Tibial nerve (tissue), 4 donors: ENCODE results near the gene FAM78A.

Experiments
- EP300 ChIP-seq, 2 donors: sonication (generic); formaldehyde crosslinking; IDR thresholded peaks; one replicate each; pipeline ENCODE4 v1.6.1; 2017; ENCODE audit warnings: antibody characterized with exemption in 2 of 2, mild to moderate bottlenecking in 1 of 2
- POLR2A ChIP-seq, 2 donors: fragments of 450-650 bp; IDR thresholded peaks; one replicate each; pipeline ENCODE4 v1.6.1; 2017; ENCODE audit warnings: antibody characterized with exemption in 2 of 2, mild to moderate bottlenecking in 2 of 2, moderate library complexity in 2 of 2
- TF ChIP-seq, protein P1 (sequence below), 5 experiments: fragments of 200-600 bp in 3 of 5; fragments of 450-650 bp in 2 of 5; sonication (generic) in 3 of 5; IDR thresholded peaks; one replicate each; pipeline ENCODE4 v1.5.1; 2016 to 2019; ENCODE audit warnings: antibody characterized with exemption in 5 of 5, mild to moderate bottlenecking in 3 of 5, moderate library complexity in 2 of 5

DNA sequence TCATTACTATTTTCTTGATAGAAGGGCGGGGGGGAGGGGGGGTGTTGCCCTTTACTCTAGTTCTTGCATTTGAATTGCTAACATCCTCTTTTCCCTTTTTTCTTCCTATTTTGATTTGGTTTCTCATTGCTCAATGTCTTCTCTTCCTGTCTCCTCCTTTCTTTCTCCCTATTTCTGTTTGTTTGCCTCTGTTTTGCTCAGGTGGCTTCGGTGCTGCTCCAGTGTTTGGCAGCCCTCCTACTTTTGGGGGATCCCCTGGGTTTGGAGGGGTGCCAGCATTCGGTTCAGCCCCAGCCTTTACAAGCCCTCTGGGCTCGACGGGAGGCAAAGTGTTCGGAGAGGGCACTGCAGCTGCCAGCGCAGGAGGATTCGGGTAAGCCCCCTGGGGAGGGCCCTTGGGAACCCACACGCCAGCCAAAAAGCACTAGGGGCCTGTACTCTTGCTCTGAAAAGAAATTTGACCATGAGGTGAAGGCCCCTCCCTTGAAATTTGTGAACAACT lies 48.3 kb downstream of the FAM78A start:
- TF ChIP-seq, protein P1, sequence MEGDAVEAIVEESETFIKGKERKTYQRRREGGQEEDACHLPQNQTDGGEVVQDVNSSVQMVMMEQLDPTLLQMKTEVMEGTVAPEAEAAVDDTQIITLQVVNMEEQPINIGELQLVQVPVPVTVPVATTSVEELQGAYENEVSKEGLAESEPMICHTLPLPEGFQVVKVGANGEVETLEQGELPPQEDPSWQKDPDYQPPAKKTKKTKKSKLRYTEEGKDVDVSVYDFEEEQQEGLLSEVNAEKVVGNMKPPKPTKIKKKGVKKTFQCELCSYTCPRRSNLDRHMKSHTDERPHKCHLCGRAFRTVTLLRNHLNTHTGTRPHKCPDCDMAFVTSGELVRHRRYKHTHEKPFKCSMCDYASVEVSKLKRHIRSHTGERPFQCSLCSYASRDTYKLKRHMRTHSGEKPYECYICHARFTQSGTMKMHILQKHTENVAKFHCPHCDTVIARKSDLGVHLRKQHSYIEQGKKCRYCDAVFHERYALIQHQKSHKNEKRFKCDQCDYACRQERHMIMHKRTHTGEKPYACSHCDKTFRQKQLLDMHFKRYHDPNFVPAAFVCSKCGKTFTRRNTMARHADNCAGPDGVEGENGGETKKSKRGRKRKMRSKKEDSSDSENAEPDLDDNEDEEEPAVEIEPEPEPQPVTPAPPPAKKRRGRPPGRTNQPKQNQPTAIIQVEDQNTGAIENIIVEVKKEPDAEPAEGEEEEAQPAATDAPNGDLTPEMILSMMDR (IDR thresholded peaks at IDR 0.05): no peak
- TF ChIP-seq EP300 (IDR thresholded peaks at IDR 0.05) (no peak), POLR2A (IDR thresholded peaks at IDR 0.05) (no peak)
